ENCODE data around the gene ST3GAL3. TPM values are rescaled to one million over a fixed set of nuclear protein-coding genes. Genes with fewer than 3 reads are reported as not detected.

ST3GAL3 gene
- total and polyA plus RNA-seq, 10 of the 15 experiments (the other 5 are each of a cell fraction or from before 2014, with no cell fraction given) = 1.2 to 19.3 (median 11.0) TPM

GRCh38 chr1:43861337-43861736 lies 154.0 kb downstream of the ST3GAL3 start:
- POLR2A ChIA-PET = no interaction called here
- no peak for DNase-seq (ENCODE audit: low read depth, low spot score)
- no peak overlapping the region for H3K27ac ChIP-seq (ENCODE audit: control insufficient read depth, insufficient read depth)
- CTCF ChIA-PET = interaction anchor here (0.9 to 4.9 kb wide), 3 partner anchors 9 to 98 kb away, joined by 3 to 20 read pairs (median 3); no protein-coding TSS in a partner anchor
- in situ Hi-C loops (cut with MboI) (no loop called here), intact Hi-C loops (cut with micrococcal nuclease; ENCODE audit: unreplicated experiment) (no loop called here)
- ATAC-seq = no peak
- H3K4me3 ChIP-seq = no peak overlapping the region
- no peaks in the 10 kb centered on the region for H4K20me1 ChIP-seq (ENCODE audit: control insufficient read depth, insufficient read depth)
- no peaks in the 10 kb centered on the region for H3K9me3 ChIP-seq (replicated peaks; ENCODE audit: control insufficient read depth, insufficient read depth, low read length)
- no peaks in the 10 kb centered on the region for H3K27me3 ChIP-seq (replicated peaks in 1 of 2; ENCODE audit: control insufficient read depth in 2 of 2, insufficient read depth in 2 of 2, low read length in 1 of 2)
- H3K79me2 ChIP-seq (ENCODE audit: control insufficient read depth, insufficient read depth, low read length) = no peaks in the 10 kb centered on the region
- no peak for FAIRE-seq
- H3K4me2 ChIP-seq (ENCODE audit: control insufficient read depth, insufficient read depth) = no peak overlapping the region
- peaks cover 0 to 1% of the 10 kb centered on the region in 2 experiments; a peak in 1 of 4 replicates for H3K36me3 ChIP-seq (ENCODE audit: control insufficient read depth in 2 of 2, insufficient read depth in 2 of 2, low read length in 1 of 2)
- RAD21 ChIA-PET (ENCODE audit: unreplicated experiment) = no interaction called here
- H3K9ac ChIP-seq (ENCODE audit: control insufficient read depth, insufficient read depth, low read length) = no peak overlapping the region
- no peak overlapping the region for H2AFZ ChIP-seq (ENCODE audit: control insufficient read depth, low read depth, low read length)
- H3K4me1 ChIP-seq (ENCODE audit: control insufficient read depth, insufficient read depth, low read length) = peaks cover 11% of the 10 kb centered on the region; the same call in 1 of the 2 replicates
- WGBS (ENCODE audit: insufficient coverage, insufficient replicate concordance, low lambda C conversion rate, missing lambda C conversion rate) = 88% methylated on average over 3 of the region's 3 CpGs
- no TSS peak for BruUV-seq (replicated peaks)
- SMC1A ChIA-PET (ENCODE audit: uncharacterized antibody, unreplicated experiment) = interaction anchor here (0.7 to 2.6 kb wide), 3 partner anchors 12 to 153 kb away, joined by 3 to 11 read pairs (median 7); no protein-coding TSS in a partner anchor
- TF ChIP-seq SIX5 (IDR thresholded peaks at IDR 0.05; ENCODE audit: low read depth, low read length, severe bottlenecking) (no peak), TAF1 (IDR thresholded peaks at IDR 0.05; ENCODE audit: borderline replicate concordance, low read depth, low read length) (no peak), ZBTB11 (CRISPR knock-in tag; IDR thresholded peaks at IDR 0.05) (no peak), ZBTB40 (IDR thresholded peaks at IDR 0.05; ENCODE audit: borderline replicate concordance) (no peak), BCL3 (IDR thresholded peaks at IDR 0.05; ENCODE audit: borderline replicate concordance, insufficient read depth, low read depth, low read length, poor library complexity, severe bottlenecking) (no peak), ZBTB4 (CRISPR knock-in tag; IDR thresholded peaks at IDR 0.05) (no peak), RUNX3 (IDR thresholded peaks at IDR 0.05; ENCODE audit: low read length) (no peak), ATF2 (IDR thresholded peaks at IDR 0.05; ENCODE audit: low read length) (no peak), RBBP5 (conservative IDR thresholded peaks at IDR 0.05) (no peak), CHD4 (IDR thresholded peaks at IDR 0.05) (no peak)

Data from GM12878 (cell line).